ENCODE data around the gene FBXO39.
"Not testable (repeated sequence)": the region's sequence is repeated elsewhere in the genome, so short reads cannot be mapped to it uniquely, and the experiment has no call there.

Gene FBXO39

DNA sequence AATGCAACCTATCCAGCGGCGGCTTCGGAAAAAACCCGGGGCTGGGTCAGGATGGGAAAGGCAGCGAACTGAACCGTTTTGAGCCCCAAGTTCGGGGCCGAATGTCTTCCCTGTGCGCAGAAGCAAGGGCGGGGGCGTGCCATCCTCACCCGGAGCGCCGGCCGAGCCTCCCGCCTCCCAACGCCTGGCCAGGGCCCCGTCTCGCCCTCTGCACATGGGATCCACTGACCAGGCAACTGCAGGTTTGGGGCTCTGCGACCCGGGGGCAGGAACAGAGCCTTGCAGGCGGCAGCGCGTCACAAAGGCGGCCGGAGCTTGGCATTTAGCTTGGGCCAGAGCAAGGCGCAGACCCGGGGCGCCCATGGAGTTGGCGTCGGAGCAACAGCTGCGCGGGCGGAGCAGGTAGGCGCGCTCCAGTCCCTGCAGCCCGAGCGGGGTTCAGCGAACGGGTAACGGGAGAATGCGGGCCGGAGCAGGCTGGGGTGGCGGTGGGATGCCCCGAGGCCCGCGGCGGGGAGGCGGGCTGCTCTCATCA is at the start of gene FBXO39:
Gene FBXO39, plus strand, starts transcription at position 345 of the 535 bp plus-strand sequence. CDS start 3,654 bp downstream, outside the sequence.
- DNase-seq, result no peak

GRCh38 chr17:6729531-6729930 is 46.5 kb upstream of the FBXO39 start:
- no peak for DNase-seq

DNA sequence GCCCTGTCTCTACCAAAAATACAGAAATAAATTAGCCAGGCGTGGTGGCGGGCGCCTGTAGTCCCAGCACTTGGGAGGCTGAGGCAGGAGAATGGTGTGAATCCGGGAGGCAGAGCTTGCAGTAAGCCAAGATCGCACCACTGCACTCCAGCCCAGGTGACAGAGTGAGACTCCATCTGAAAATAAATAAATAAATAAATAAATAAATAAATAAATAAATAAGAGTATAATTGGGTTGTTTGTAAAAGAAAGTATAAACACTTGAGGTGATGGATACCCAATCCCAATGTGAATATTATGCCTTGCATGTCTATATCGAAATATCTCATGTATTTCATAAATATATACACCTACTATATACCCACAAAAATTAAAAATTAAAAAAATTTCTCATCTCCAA is 29.4 kb upstream of the FBXO39 start:
- DNase-seq, result not testable (repeated sequence)

GRCh38 chr17:6748617-6749016 is 27.4 kb upstream of the FBXO39 start:
- no peak for DNase-seq

DNA sequence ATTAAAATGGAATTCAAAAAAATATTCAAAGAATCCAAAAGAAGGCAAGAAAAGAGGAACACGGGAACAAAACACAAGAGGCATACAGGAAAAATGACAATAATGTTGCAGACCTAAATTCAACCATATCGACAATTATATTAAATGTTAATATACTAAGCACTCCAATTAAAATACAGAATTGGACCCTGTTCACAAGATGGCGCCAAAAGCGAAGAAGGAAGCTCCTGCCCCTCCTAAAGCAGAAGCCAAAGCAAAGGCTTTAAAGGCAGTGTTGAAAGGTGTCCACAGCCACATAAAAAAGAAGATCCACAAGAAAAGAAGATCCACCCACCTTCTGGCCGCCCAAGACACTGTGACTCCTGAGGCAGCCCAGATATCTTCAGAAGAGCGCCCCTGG is 26.5 kb upstream of the FBXO39 start:
- DNase-seq, result no peak

GRCh38 chr17:6752068-6752909 is 23.7 kb upstream of the FBXO39 start:
- DNase-seq, result no peak

DNA sequence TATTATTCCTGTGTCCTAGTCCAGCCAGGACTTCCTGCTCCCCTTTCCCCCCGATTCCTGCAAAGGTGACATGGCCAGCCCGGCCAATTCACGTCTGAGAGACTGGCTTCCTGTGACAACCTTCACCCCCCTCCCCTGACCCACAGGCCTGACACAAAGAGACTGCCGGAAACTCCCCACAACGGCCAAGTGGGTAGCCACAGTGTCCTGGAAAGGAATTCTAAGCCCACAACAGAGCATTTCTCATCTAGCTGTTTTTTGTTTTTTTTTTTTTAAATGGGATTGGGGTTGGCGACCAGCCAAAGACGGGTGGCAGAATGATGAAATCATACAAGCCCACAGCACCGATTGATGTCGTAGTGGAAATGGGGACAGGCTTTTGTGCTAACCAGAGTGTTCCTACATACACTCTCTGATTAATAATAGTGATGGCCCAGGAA is 23.0 kb upstream of the FBXO39 start:
- DNase-seq, result no peak

DNA sequence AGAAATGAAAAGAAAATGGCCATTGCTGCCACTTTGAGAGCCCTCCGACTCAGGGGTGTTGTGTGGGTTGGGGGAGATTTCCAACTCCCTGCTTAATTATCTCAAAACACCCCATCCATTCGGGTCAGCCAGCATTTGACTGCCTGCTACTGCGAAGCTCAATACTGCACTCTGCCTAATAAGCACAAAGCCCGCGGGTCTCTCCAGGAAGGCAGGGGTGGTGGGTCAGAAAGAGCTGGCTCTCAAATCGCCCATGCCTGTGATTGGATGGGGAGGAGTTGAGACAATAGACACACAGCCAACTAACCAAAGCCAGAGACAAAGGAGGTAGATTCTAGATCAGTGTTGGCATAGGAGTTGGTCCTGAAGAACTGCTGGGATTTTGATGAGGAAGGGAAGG is 22.5 kb upstream of the FBXO39 start:
- DNase-seq, result no peak

GRCh38 chr17:6755281-6755680 is 20.7 kb upstream of the FBXO39 start:
- DNase-seq, result no peak

DNA sequence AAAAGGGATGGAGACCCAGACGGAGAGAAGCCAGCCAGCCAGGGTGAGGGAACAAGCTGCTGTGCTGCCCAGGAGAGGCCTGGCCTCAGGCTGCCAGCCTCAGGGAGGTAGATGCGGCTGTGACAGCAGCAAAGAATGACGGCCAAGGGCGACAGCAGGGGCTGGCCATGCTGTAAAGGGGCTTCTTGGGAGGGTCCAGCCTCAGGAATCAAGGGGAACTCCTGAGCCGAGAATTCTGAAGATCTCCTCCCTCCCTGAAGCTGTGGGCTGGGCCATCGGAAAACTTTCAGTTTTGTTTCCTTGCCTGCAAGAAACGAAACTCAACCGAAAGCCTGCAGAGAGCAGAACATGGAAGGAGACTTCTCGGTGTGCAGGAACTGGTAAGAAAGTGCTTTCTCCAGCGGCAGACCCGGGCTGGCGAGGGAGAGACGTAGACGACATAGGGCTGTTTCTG is 20.3 kb upstream of the FBXO39 start, which contains the start of gene XAF1:
Gene XAF1, plus strand, starts transcription at position 316 of the 454 bp plus-strand sequence. Its CDS starts 33 bp downstream, at position 349.
- DNase-seq, result peak; percentile 19 to 39

DNA sequence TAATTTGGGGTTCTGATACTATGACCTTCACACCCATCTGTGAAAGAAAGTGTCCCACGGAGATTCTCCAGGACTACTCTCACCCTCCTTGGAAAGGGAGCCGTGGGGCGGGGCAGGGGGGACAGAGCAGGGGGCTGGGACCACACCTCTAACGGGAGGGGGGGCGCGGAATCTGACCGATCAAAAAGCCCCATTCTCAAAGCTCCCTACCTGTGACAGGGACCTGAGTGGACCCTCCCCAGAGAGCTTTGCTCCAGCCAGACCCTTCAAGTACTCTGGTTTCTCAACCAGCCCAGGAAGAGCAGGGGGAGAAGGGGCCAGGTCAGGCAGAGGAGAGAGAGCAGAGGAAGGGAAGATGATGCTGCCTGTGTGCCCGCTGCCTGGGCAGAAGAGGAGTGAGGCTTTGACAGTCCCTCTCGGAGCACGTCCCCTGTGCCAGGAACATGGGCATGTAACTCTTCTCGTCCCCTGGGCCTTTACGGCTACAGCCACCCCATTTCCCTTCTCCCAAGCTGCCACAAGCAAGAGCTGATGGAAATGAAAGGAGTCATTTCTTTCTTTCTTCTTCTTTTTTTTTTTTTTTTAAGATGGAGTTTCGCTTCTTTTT is 19.5 kb upstream of the FBXO39 start:
- DNase-seq, result no peak

GRCh38 chr17:6757747-6758146 is 18.3 kb upstream of the FBXO39 start:
- DNase-seq, result no peak

DNA sequence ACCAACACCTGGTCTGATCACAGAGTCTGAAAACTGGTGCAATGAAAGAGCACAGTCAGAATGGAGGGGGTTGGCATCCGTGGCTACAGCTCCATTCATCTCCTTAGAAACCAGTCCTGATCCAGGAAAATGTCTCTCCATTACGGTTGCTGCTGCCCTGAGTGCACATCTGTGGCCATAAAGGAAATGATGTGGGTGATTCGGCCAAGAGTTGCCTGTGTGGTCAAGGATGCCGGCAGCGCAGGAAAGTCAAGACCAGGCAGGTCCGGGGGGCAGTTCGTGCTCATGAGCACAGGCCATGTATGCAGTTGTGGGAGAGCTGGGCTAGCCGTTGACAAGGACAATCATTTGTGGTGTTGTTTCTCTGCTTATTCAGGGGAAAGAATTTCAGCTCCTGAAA is 14.2 kb upstream of the FBXO39 start:
- no peak for DNase-seq

- no peak for DNase-seq
Measured at GRCh38 chr17:6768447-6768846, 7.6 kb upstream of the FBXO39 start.

- DNase-seq, result no peak
Measured at GRCh38 chr17:6772016-6772415, 4.0 kb upstream of the FBXO39 start.

DNA sequence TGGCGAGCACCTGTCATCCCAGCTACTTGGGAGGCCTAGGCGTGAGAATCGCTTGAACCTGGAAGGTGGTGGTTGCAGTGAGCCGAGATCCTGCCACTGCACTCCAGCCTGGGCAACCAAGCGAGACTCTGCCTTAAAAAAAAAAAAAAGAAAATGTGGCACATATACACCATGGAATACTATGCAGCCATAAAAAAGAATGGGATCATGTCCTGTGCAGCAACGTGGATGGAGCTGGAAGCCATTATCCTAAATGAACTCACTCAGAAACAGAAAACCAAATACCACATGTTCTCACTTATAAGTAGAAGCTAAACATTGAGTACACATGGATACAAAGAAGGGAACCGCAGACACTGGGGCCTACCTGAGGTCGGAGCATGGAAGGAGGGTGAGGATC is 1.1 kb upstream of the FBXO39 start:
- not testable (repeated sequence) for DNase-seq

DNA sequence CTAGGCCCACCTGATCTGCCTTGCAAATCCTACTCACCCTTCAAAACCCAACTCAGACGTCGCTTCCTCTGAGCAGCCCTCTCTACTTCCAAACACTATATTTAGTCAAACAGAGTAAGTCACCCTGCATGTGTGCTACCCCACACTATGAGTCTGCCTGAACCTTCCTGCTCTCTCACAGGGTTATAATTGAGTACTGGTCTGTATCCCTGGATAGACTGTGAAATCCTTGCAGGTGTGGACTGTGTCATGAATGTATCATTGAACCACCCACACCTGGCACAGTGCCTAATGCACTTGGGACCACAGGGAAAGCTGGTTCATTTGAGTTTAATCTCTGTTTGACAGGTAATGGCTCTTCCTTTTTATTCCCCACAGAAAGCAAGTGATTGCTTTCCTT is 3.4 kb downstream of the FBXO39 start:
- DNase-seq, result no peak

DNA sequence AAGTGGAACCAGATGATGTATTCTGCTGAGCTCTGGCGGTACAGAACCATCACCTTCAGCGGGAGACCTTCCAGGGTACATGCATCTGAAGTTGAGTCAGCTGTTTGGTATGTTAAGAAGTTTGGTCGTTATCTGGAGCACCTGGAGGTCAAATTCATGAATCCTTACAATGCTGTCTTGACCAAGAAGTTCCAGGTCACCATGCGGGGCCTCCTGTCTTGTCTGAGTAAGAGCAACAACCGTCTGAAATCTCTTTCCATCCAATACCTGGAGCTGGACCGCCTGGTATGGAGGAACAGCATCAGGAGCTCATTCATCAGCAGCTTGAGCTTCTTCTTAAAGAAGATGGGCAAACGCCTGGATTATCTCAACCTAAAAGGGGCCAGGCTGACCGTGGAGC is 4.0 kb downstream of the FBXO39 start:
- DNase-seq, result no peak

- DNase-seq, result no peak
Measured at GRCh38 chr17:6780886-6781285, 4.9 kb downstream of the FBXO39 start.

DNA sequence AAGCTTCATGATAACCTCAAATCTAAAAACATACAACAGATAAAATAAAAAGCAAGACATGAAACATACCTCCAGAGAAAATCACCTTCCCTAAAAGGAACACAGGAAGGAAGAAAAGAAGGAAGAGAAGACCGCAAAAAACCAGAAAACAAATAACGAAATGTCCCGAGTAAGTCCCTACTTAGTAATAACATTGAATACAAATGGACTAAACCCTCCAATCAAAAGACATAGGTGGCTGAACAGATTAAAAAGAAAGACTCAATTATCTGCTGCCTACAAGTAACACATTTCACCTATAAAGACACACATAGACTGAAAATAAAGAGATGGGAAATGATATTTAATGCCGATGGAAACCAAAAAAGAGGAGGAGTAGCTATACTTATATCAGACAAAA is 6.2 kb downstream of the FBXO39 start:
- no peak for DNase-seq

DNA sequence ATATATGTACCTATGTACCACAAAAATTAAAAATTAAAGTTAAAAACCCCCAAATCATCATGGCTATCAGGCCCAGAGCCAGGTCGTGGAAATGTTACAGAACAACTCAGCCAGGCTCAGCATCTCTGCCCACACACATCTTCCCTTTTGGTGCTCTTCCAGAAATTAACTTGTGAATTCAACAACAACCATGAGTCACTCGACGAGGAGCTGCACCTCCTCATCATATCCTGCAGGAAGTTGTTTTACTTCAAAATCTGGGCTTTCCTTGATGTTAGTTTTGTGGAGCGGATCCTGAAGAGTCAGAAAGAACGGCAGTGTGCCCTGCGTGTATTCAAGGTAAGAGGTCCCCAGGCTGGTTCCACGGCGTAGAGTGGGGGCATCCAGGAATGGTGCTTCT is 10.6 kb downstream of the FBXO39 start:
- DNase-seq, result no peak

DNA sequence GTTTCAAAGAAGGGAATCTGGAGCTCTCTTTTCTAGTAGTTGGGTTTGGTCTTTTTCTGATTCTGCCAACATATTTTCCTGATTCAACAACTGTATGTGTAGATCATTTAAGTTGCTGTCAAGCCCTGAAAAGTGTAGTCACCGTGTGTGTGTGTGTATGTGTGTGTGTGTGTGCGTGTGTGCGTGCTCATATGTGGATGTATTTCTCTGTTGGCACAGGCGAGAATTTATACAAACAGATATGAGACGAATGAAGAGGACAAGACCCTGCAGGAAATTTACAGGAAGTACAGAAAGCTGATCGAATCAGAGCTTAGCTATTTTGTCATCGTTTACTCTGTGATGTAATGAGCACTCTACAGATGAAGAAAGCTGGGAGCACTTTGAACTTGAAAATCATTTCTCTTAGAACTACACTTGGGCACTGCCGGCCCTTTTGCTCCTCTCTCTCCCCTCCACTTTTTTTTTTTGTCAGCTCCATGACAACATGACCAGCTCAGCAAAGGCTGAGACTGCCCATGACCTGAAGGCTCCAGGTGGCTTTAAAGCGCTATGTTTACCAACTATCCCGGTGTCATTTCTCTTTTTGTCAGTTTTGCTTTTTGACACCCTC is 11.2 kb downstream of the FBXO39 start:
- no peak for DNase-seq

- DNase-seq, result no peak
Measured at GRCh38 chr17:6789146-6789545, 13.1 kb downstream of the FBXO39 start.
